Right lobe of liver (tissue), 4 donors: ENCODE data around the gene SHC3.

Experiments
- CTCF ChIP-seq, 4 donors: fragments of 200-600 bp in 3 of 4; fragments of 450-650 bp in 1 of 4; IDR thresholded peaks; one replicate each; pipeline versions ENCODE4 v1.5.1 to v1.8.0; 2016 to 2022; ENCODE audit warnings: antibody characterized with exemption in 4 of 4, mild to moderate bottlenecking in 2 of 4
- POLR2A ChIP-seq: fragments of 450-650 bp; IDR thresholded peaks from one replicate; pipeline ENCODE4 v1.6.1; 2017; ENCODE audit warnings: antibody characterized with exemption, mild to moderate bottlenecking
- donor health status: DM: no; HTN: no; CAD: no.
- donor health status: DM: no; HTN: no; CAD: no.
- donor health status: DM: no; HTN: yes; CAD: no.

- TF ChIP-seq CTCF (IDR thresholded peaks at IDR 0.05) (no peak), POLR2A (no peak)
Measured at GRCh38 chr9:89135591-89136166, 42.9 kb downstream of the SHC3 start.
